Activated CD8-positive, alpha-beta T cell treated with anti-CD3 and anti-CD28 coated beads for 36 hours (primary cell): Measurements from ENCODE around the gene TTYH2. TPM values are rescaled to one million over a fixed set of nuclear protein-coding genes. Genes with fewer than 3 reads are reported as not detected.

Experiments
- ATAC-seq: fragments of 200-7000 bp; cut with Tn5 transposase; one replicate; pipeline ENCODE4 v1.10.0; 2021; ENCODE audit warnings: mild to moderate bottlenecking, moderate library complexity
- CTCF ChIA-PET: fragments of 350-600 bp; sonication (Branson Sonifier 250); formaldehyde crosslinking; loops from one replicate; lab custom pipeline; 2021; ENCODE audit warnings: antibody characterized with exemption; lab: Charles Lee
- POLR2A ChIA-PET: fragments of 350-600 bp; sonication (Branson Sonifier 250); formaldehyde crosslinking; loops from one replicate; lab custom pipeline; 2021; ENCODE audit warnings: antibody characterized with exemption; lab: Charles Lee
- DNase-seq: peaks from one replicate; pipeline ENCODE4 v3.0.0-alpha.2; 2020
- H3K27ac Mint-ChIP-seq: one replicate; pipeline ENCODE4 v1.8.0; 2021; ENCODE audit warnings: mild to moderate bottlenecking, mixed read lengths
- H3K27me3 Mint-ChIP-seq: one replicate; pipeline ENCODE4 v1.8.0; 2021; ENCODE audit warnings: mixed read lengths
- H3K36me3 Mint-ChIP-seq: one replicate; pipeline ENCODE4 v1.8.0; 2021; ENCODE audit warnings: low read depth, mixed read lengths
- H3K4me1 Mint-ChIP-seq: one replicate; pipeline ENCODE4 v1.8.0; 2021; ENCODE audit warnings: low read depth, mixed read lengths
- H3K4me3 Mint-ChIP-seq: one replicate; pipeline ENCODE4 v1.8.0; 2021; ENCODE audit warnings: mild to moderate bottlenecking, moderate library complexity, mixed read lengths
- H3K9me3 Mint-ChIP-seq: one replicate; pipeline ENCODE4 v1.8.0; 2021; ENCODE audit warnings: mixed read lengths
- intact Hi-C: fragments of 100-400 bp; cut with micrococcal nuclease; formaldehyde crosslinking; loops from one replicate; pipeline ENCODE4 v1.10.0; 2022
- total RNA-seq, 2 experiments: library from RNA; stranded (reverse); gene quantifications; one replicate each; pipeline ENCODE4 v1.2.3, GENCODE V29; 2021
- TF ChIP-seq, protein P1 (sequence below): fragments of 200-600 bp; IDR thresholded peaks from one replicate; pipeline ENCODE4 v1.8.0; 2022; ENCODE audit warnings: antibody characterized with exemption, mild to moderate bottlenecking

The TTYH2 gene
- total RNA-seq, 2 experiments from 2014 or later, result 3.4 to 4.9 TPM

GRCh38 chr17:74245145-74245831, 31.9 kb downstream of the TTYH2 start:
- intact Hi-C loops, result no loop called here
- POLR2A ChIA-PET, result no interaction called here

DNA sequence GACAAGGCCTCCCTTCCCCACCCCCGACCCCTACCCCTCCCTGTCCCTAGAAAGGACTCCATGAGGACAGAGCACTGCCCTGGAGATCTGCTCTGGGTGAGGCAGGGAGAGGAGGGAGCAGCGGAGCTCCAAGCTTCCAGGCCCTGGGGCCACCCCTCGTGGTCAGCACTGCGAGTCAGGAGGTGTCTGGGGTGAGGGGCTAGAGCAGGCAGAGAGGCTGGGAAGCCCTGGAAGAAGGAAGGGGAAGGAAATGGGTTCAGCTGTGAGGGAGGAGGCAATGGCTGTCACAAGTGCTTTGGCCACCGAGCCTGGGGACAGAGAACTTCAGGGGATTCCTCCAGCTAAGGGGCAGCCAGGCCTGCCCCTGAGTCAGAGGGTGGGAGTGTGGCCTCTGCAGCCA, 32.5 kb downstream of the TTYH2 start:
- ChIA-PET CTCF (no interaction called here), POLR2A (no interaction called here)
- Mint-ChIP-seq H3K9me3 (no peaks in the 10 kb centered on the region), H3K27me3 (no peaks in the 10 kb centered on the region), H3K36me3 (no peaks in the 10 kb centered on the region), H3K27ac (no peak overlapping the region), H3K4me3 (no peak overlapping the region), H3K4me1 (no peaks in the 10 kb centered on the region)
- intact Hi-C loops, result no loop called here
- no peak for DNase-seq
- TF ChIP-seq, protein P1, sequence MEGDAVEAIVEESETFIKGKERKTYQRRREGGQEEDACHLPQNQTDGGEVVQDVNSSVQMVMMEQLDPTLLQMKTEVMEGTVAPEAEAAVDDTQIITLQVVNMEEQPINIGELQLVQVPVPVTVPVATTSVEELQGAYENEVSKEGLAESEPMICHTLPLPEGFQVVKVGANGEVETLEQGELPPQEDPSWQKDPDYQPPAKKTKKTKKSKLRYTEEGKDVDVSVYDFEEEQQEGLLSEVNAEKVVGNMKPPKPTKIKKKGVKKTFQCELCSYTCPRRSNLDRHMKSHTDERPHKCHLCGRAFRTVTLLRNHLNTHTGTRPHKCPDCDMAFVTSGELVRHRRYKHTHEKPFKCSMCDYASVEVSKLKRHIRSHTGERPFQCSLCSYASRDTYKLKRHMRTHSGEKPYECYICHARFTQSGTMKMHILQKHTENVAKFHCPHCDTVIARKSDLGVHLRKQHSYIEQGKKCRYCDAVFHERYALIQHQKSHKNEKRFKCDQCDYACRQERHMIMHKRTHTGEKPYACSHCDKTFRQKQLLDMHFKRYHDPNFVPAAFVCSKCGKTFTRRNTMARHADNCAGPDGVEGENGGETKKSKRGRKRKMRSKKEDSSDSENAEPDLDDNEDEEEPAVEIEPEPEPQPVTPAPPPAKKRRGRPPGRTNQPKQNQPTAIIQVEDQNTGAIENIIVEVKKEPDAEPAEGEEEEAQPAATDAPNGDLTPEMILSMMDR, result no peak
- ATAC-seq, result no peak

More at GRCh38 chr17:74245145-74245831, 31.9 kb downstream of the TTYH2 start:
- Mint-ChIP-seq H3K9me3 (no peaks in the 10 kb centered on the region), H3K27me3 (no peaks in the 10 kb centered on the region), H3K27ac (no peak overlapping the region), H3K4me1 (no peaks in the 10 kb centered on the region), H3K36me3 (no peaks in the 10 kb centered on the region), H3K4me3 (no peak overlapping the region)
- no peak for ATAC-seq
- CTCF ChIA-PET, result no interaction called here
- TF ChIP-seq, protein P1, result no peak
- no peak for DNase-seq

- no peak overlapping the region for H3K4me3 Mint-ChIP-seq
- H3K27me3 Mint-ChIP-seq, result no peaks in the 10 kb centered on the region
- H3K27ac Mint-ChIP-seq, result no peak overlapping the region
- intact Hi-C loops, result no loop called here
- DNase-seq, result no peak
- POLR2A ChIA-PET, result no interaction called here
- no peaks in the 10 kb centered on the region for H3K9me3 Mint-ChIP-seq
- TF ChIP-seq, protein P1, result no peak
- CTCF ChIA-PET, result interaction anchor here (1.3 kb wide), 1 partner anchor 130 kb away, joined by 3 read pairs; no protein-coding TSS in a partner anchor
- H3K36me3 Mint-ChIP-seq, result no peaks in the 10 kb centered on the region
- H3K4me1 Mint-ChIP-seq, result no peaks in the 10 kb centered on the region
- ATAC-seq, result no peak
Measured at GRCh38 chr17:74249590-74250270, 36.4 kb downstream of the TTYH2 start.

GRCh38 chr17:74250324-74250995, 37.1 kb downstream of the TTYH2 start:
- ChIA-PET POLR2A (interaction anchor here (0.7 kb wide), 1 partner anchor 45 kb away, joined by 3 read pairs; no protein-coding TSS in a partner anchor), CTCF (no interaction called here)
- TF ChIP-seq, protein P1, result no peak
- Mint-ChIP-seq H3K27me3 (no peaks in the 10 kb centered on the region), H3K4me1 (no peaks in the 10 kb centered on the region), H3K9me3 (no peaks in the 10 kb centered on the region), H3K27ac (no peak overlapping the region), H3K36me3 (no peaks in the 10 kb centered on the region), H3K4me3 (no peak overlapping the region)
- DNase-seq (no peak), ATAC-seq (no peak)
- intact Hi-C loops, result no loop called here
